Stimulated activated CD4-positive, alpha-beta T cell treated with anti-CD3 and anti-CD28 coated beads, Interleukin-12 subunit alpha, Interleukin-12 subunit beta, amount 100 ng/mL, for 48 hours (primary cell): ENCODE measurements around the gene ANP32B.
"Not testable (repeated sequence)": the region's sequence is repeated elsewhere in the genome, so short reads cannot be mapped to it uniquely, and the experiment has no call there.

Source experiments
- DNase-seq, 3 donors: peaks; one replicate each; pipeline ENCODE4 v3.0.0-alpha.2; 2020; ENCODE audit warnings: low read depth in 2 of 3, low spot score in 1 of 3

ANP32B gene

GRCh38 chr9:97982683-97983588 lies at the start of gene ANP32B:
TSS of gene ANP32B (plus strand) at chr9:97983341. CDS start at chr9:97983556, 215 bp downstream.
- peak; percentile 85 to 94 (median 93) for DNase-seq

DNA sequence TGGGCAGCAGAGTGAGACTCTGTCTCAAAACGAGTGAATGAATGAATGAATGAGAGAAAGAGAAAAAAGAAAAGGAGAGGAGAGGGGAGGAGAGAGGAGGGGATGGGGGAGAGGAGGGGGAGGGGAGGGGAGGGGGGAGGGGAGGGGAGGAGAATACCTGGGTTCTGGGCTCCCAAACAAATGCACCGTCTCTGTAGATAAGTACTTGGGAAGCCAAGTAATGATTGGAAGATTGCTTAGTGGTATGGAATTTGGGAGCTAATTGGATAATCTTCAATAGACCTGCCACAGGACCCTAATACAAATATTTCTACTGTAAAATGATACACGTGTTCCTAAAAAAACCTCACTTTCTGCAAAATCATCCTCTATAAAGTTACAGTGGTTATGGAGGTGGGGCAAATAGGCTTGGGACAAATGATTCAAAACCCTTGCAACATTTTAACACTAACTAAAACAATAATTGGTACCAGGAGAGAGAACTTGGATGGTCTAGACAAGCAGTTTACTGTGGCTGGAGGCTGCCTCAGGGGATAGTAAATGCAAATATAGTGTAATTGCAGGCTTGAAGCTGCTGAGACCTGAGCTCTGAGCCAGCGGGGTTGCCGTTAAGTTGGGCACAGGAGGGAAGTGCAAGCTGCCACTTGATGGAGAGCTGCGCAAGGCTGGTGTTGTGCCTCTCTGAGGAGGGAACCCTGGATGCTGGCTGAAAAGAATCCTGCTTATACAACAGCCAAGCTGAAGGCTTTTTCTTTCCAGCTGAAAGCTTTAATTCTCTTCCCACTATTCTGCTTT lies 48.6 kb upstream of the ANP32B start:
- DNase-seq = no peak

- no peak for DNase-seq
Measured at GRCh38 chr9:97935276-97935675, 47.9 kb upstream of the ANP32B start.

GRCh38 chr9:97936998-97937397 lies 46.1 kb upstream of the ANP32B start:
- DNase-seq = no peak

GRCh38 chr9:97938081-97938644 lies 45.0 kb upstream of the ANP32B start, which contains the start of gene HEMGN:
TSS of gene HEMGN (minus strand) at chr9:97938172. CDS start at chr9:97938136, 36 bp downstream.
- DNase-seq = no peak

DNA sequence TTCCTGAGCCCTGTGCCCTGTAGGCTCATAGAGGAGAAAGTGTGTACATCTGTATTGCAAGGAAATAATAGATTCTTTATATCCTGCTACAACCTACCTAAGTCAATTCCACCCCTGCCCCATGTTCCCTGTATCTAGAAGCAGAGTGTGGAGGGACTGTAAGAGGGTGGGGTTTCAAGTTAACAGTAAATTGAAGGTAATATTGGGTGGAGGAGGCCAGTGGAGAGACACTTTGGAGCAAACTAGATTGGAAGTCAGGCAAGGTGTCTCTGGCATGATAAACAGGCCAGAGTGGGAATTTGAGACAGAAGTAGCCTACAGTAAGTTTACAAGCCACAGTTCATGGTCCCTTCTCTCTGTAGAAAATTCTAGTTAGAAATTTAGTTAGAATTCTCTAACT lies 42.9 kb upstream of the ANP32B start:
- DNase-seq = no peak

DNA sequence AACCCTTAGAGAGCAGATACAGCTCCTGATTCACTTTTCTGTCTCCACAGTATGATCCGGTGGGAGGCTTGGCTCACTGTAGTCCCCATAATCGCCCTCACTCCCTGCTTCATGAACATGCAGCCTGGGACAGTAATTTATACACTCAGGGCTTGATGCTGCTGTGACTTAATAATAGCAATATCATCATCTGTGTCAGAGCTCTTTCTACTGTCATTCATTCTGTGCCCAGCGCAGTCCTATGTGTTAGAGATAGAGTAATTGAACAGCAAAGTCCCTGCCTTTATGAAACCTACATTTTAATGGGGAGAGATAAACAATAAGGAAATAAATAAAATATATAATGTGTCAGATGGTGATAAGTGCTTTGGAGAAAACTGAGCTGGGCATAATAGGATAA lies 42.4 kb upstream of the ANP32B start:
- DNase-seq = no peak

GRCh38 chr9:97941323-97941722 lies 41.8 kb upstream of the ANP32B start:
- no peak for DNase-seq

DNA sequence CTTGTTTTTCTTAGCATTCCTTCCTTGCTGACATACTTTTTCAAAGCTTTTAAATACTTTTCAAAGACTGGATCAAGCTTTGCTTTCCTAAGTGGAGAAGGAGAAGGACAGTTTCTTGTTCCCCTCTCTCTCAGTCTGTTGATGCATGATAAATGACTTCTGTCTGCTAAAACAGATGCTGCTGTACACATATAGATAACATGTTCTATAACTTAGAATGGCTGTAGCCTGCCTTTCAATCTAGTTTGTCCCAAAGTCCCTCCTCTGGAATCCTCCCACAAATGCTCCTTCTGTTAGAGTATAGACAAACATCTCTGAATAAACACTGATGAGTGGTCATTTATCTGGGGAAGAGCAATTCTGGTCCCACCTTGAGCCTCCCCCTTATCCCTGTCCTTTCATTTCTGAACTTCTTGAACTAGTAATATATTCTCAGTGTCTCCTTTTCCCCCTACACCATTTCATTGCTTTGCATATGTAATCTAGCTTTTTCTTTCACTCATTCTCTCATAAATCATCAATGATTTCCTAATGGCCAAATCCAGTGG lies 39.8 kb upstream of the ANP32B start:
- DNase-seq = no peak

- no peak for DNase-seq
Measured at GRCh38 chr9:97944612-97945011, 38.5 kb upstream of the ANP32B start.

DNA sequence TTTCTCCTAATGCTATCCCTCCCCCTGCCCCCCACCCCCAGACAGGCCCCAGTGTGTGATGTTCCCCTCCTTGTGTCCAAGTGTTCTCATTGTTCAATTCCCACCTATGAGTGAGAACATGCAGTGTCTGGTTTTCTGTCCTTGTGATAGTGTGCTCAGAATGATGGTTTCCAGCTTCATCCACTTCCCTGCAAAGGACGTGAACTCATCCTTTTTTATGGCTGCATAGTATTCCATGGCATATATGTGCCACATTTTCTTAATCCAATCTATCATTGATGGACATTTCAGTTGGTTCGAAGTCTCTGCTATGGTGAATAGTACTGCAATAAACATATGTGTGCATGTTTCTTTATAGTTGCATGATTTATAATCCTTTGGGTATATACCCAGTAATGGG lies 37.7 kb upstream of the ANP32B start:
- DNase-seq = not testable (repeated sequence)

DNA sequence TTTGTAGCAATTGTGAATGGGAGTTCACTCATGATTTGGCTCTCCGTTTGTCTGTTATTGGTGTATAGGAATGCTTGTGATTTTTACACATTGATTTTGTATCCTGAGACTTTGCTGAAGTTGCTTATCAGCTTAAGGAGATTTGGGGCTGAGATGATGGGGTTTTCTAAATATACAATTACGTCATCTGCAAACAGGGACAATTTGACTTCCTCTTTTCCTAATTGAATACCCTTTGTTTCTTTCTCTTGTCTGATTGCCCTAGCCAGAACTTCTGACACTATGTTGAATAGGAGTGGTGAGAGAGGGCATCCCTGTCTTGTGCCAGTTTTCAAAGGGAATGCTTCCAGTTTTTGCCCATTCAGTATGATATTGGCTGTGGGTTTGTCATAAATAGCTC lies 36.0 kb upstream of the ANP32B start:
- not testable (repeated sequence) for DNase-seq

DNA sequence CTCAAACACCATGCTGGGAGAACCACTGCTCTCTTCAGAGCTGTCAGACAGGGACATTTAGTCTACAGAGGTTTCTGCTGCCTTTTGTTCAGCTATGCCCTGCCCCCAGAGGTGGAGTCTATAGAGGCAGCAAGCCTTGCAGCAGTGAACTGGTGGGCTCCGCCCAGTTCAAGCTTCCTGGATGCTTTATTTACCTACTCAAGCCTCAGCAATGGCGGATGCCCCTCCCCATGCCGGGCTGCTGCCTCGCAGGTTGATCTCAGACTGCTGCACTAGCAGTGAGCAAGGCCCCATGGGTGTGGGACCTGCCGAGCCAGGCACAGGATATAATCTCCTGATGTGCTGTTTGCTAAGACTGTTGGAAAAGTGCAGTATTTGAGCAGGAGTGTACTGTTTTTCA lies 32.3 kb upstream of the ANP32B start:
- DNase-seq = not testable (repeated sequence)

DNA sequence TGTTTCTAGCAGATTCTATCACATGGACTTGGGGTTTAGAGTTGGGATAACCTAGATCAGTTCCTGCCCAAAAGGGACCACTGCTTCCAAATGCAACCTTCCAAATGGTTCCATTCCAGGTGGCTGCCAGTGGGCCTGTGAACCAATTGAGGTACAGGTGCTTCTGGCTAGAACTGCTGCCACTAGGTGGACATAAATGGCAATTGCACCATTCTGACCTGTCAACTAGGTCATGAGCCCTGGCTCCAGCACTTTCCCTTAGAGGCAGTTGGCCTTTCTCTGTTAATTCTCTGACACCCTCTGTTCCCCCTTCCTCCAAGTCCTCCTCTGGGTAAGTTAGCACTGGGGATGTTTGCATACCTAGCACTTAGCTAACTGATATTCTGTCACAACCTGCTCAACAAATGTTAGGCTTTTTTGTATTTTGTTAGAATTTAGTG lies 28.6 kb upstream of the ANP32B start:
- DNase-seq = peak; percentile 25 to 32 (median 30)

GRCh38 chr9:97956331-97956730 lies 26.8 kb upstream of the ANP32B start:
- DNase-seq = no peak

DNA sequence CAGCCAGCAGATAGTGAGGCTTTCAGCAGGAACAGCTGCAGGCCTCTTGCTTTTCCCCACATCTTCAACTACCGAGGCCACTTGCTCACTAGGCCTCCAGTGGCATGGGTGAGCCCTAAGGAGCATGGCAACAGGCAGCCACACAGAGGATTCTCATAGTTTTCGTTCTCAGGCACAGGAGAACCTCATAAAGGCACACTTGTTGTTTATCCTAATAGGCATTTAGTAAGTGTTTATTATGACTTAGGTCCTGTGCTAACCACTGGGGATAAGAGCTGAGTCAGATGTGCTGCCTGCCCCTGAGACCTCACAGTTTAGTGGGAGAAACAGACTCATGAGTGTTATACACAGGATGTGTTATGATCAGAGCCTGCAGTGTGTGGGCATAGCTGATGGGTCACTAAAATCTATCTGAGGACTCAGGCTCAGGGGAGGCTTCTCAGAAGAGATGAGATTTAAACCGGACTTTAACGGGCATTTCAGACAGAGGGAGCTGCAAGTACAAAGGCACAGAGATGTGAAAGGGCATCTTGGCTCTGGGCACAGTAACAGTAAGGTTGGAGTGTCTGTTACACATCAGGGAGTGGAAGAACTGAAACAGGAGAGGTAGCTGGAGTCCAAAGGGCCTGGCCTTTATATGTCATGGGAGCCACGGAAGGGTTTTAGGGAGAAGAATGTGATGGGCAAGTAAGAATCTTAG lies 24.2 kb upstream of the ANP32B start:
- no peak for DNase-seq

- no peak for DNase-seq
Measured at GRCh38 chr9:97959585-97959984, 23.6 kb upstream of the ANP32B start.

- DNase-seq = not testable (repeated sequence)
Measured at GRCh38 chr9:97960678-97961328, 22.3 kb upstream of the ANP32B start.

- no peak for DNase-seq
Measured at GRCh38 chr9:97961361-97961760, 21.8 kb upstream of the ANP32B start.

GRCh38 chr9:97962136-97962535 lies 21.0 kb upstream of the ANP32B start:
- DNase-seq = no peak
